DND-41 (cell line): ENCODE results near the gene DYNC1H1.

Experiments used
- EZH2 ChIP-seq: IDR thresholded peaks from 3 replicates; pipeline ENCODE4 v1.6.1; 2012; ENCODE audit warnings: borderline replicate concordance, low read depth, mild to moderate bottlenecking, moderate library complexity, low read length, inconsistent platforms; ENCODE audit not compliant: severe bottlenecking
- TF ChIP-seq, protein P1 (sequence below): IDR thresholded peaks from 2 replicates; pipeline ENCODE4 v1.5.1; 2012; ENCODE audit warnings: borderline replicate concordance, low read length, moderate library complexity, mild to moderate bottlenecking; ENCODE audit not compliant: poor library complexity, severe bottlenecking; ENCODE audit errors: extremely low read depth

- TF ChIP-seq, protein P1, sequence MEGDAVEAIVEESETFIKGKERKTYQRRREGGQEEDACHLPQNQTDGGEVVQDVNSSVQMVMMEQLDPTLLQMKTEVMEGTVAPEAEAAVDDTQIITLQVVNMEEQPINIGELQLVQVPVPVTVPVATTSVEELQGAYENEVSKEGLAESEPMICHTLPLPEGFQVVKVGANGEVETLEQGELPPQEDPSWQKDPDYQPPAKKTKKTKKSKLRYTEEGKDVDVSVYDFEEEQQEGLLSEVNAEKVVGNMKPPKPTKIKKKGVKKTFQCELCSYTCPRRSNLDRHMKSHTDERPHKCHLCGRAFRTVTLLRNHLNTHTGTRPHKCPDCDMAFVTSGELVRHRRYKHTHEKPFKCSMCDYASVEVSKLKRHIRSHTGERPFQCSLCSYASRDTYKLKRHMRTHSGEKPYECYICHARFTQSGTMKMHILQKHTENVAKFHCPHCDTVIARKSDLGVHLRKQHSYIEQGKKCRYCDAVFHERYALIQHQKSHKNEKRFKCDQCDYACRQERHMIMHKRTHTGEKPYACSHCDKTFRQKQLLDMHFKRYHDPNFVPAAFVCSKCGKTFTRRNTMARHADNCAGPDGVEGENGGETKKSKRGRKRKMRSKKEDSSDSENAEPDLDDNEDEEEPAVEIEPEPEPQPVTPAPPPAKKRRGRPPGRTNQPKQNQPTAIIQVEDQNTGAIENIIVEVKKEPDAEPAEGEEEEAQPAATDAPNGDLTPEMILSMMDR: no peak
- TF ChIP-seq EZH2: no peak
Observed at GRCh38 chr14:102037686-102038085, 73.3 kb downstream of the DYNC1H1 start.
